HG02798 (cell line): ENCODE measurements around the gene ZKSCAN1.
"Not testable (repeated sequence)": the region's sequence is repeated elsewhere in the genome, so short reads cannot be mapped to it uniquely, and the experiment has no call there.

Experiments used
- ATAC-seq: cut with Tn5 transposase; IDR thresholded peaks from one replicate; pipeline ENCODE4 v1.9.1; 2021; ENCODE audit warnings: mild to moderate bottlenecking; ENCODE audit not compliant: unreplicated experiment, poor library complexity

Gene ZKSCAN1

DNA sequence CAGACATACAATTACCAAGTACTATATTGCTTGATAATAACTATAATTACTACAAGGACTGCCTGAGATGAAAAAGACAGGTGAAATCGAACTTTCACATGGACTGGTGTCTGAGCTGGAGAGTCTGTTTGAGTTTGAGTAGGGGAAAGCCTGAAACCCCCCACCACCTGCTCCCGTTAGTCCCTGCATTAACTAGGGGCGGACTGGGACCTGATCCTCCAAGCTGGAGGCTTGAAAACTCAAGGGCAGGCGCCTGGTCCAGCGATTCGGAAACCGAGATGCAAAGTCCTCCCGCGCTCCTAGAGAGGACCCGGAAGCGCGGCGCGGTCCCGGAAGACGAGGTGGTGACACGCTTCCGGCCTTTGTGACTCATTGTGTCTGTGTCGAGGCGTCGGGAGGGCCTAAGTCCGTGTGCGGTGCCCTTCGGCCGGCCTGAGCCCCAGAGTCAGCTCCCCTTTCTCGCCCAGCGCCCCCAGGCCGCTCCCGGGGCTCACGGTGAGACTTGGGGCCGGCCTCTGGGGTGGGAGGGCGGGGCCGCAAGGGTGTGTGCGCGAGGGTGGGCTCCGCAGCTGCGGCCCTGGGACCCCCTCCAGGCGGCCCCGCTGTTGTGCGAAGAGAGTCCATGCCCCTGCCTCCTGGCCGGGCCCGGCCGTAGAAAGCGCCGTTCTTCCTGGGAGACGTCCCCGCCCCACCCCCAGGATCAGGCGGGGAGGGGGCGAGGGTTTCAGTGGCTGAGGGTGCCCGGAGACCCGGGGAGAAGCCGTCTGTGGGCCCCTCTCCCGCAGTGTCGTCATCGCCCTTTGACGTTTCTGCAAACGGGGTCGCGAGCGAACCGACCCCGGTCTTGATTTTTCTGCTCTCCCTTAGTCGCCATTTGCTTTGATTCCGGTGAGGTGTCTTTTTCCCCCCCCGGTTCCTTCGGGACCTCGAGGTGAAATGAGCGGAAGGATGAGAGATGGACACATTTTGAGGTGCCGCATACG, at the start of gene ZKSCAN1:
Gene ZKSCAN1, plus strand, starts transcription at position 365 of the 983 bp plus-strand sequence. CDS start 7,911 bp downstream, outside the sequence.
- ATAC-seq = peak; percentile 95

DNA sequence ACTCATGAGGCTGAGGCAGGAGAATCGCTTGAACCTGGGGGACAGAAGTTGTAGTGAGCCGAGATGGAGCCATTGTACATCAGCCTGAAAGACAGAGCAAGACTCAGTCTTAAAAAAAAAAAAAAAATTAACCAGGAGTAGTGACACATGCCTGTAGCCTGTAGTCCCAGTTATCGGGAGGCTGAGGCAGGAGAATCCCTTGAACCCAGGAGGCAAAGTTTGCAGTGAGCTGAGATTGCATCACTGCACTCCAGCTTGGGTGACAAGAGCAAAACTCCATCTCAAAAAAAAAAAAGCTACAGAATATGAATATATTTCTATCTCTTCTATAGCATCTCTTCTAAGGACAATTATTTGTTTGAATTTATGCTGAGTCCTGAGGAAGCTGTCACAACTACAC, 46.1 kb upstream of the ZKSCAN1 start:
- no peak for ATAC-seq

DNA sequence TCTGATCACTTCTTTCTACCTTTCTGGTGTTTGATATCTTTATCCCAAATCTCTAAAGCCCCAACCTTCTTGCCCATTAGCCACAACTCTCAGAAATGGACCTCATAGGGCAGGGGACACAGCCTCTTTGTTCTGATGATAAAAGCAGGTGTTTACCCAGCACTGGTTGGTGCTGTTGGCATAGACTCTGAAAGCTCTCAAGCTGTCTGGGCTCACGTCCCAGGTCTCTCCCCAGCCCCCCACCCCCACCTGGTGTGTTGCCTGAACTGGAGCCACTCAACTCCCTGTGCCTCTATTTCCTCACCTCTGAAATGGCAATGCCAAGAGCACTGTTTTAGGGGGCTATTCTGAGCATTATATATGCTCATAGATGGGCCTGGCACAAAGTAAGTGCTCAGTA, 45.6 kb upstream of the ZKSCAN1 start:
- not testable (repeated sequence) for ATAC-seq

DNA sequence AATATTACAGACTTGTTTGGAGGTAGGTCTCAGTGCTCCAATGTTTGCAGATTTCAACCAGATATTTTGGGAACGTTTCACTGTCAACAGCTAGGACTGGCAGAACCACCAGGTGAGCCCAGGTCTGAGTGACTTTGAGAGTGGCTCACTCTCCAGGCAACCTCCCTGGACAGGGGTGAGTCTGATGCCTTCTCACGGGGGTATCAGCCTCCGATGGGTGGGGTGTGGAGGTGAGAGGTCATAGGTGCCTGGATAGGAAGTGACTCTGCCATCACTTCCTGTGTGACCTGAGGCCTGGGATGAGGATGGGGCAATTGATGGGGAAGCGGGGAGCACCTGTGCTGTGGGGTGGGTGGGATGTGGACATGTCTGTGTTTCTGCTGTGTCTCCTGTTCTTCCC, 44.2 kb upstream of the ZKSCAN1 start:
- no peak for ATAC-seq

DNA sequence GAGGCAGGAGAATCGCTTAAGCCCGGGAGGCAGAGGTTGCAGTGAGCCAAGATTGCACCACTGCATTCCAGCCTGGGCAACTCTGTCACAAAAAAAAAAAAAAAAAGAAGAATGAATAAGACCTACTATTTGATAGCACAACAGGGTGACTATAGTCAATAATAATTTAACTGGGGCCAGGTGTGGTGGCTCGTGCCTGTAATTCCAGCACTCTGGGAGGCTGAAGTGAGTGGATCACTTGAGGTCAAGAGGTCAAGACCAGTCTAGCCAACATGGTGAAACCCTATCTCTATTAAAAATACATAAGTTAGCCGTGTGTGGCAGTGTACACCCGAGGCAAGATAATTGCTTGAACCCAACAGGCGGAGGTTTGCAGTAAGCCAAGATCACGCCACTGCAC, 41.6 kb upstream of the ZKSCAN1 start:
- not testable (repeated sequence) for ATAC-seq

DNA sequence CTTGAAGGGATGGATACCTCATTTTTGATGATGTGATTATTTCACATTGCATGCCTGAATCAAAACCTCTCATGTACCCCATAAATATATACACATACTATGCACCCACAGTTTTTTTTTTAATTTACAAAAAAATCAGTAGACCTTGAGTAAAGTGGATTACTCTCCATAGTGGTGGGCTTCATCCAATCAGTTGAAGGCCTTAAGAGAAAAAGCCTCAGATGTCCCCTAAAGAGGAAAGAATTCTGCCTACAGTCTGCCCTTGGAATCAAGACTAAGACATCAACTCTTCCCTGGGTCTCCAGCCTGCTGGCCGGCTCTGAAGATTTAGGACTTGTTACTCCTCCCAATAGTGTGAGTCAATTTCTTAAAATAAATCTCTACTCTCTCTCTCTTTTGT, 40.7 kb upstream of the ZKSCAN1 start:
- ATAC-seq = no peak

DNA sequence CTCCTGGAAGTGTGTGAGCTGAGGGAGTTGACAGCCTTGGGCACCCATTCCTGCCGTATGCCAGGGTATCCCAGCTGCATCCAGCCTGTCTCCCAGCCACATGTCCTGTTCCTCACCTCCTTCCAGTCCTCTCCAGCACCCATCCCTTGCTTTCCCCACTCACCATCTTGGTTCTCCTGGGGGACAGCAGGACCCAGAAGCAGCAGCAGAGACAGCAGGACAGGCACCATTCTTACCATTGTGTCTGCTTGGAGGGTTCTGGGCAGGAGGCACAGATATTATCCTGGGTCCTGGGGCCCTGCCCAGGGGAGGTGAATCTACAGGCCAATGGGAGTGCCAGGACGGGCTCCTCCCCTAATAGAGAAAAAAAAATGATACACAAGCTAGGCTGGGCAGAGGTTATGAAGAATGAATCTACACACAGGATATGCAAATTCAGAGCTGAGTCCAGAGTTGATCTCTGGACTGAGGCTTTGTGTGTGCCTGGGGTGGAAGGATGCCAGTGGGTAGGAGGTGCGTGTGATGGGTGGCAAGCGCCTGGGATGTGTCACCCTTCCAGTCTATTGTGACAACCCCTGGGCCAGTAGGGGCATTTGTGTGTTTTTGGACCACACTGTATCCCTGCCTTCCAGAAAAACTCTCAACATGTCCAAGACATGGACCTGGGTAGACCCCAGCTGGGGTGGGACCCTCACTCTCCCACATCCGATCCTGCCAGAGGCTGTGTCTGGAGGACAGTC, 39.4 kb upstream of the ZKSCAN1 start, which contains the start of gene AZGP1:
Gene AZGP1, minus strand, starts transcription at position 250 of the 740 bp plus-strand sequence. Its CDS starts 11 bp downstream, at position 239.
- ATAC-seq = no peak

DNA sequence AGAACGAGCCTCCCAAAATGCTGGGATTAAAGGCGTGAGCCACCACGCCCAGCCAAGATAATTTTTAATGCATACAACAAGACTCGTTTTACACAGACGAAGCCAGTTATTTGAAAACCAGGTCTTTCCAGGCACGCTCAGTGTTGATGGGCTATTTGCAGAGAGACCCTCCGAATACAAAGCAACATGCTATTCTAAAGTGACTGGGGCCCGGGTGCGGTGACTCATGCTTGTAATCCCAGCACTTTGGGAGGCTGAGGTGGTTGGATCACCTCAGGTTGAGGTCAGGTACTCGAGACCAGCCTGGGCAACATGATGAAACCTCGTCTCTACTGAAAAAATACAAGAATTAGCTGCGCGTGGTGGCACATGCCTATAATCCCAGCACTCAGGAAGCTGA, 38.8 kb upstream of the ZKSCAN1 start:
- ATAC-seq = no peak

DNA sequence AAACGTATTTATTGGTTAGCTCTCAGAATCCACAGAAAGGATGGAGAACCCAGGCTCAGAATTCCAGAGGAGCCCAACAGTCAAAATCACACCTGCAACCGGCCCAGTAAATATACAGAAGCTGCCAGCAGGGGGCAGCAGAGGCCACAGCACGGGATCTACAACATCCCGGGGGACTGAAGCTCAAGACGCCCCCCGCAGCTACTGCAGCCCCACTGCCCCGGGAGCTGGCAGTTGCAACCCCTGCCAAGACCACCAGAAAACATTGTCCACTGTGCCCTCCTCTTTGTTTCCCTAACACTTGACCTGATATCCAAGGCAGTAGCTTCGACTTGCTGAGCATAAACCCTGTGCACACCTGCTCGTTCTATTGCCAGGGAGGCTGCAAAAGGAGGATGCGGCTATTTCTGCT, 35.6 kb upstream of the ZKSCAN1 start:
- peak; percentile 56 for ATAC-seq

DNA sequence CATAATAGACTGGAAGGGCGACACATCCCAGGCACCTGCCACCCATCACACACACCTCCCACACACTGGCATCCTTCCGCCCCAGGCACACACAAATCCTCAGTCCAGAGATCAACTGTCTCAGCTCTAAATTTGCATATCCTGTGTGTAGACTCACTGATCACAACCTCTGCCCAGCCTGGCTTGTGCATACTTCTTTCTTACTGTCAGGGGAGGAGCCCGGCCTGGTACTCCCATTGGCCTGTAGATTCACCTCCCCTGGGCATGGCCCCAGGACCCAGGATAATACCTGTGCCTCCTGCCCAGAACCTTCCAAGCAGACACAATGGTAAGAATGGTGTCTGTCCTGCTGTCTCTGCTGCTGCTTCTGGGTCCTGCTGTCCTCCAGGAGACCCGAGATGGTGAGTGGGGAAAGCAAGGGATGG, 34.9 kb upstream of the ZKSCAN1 start:
- peak; percentile 67 for ATAC-seq

DNA sequence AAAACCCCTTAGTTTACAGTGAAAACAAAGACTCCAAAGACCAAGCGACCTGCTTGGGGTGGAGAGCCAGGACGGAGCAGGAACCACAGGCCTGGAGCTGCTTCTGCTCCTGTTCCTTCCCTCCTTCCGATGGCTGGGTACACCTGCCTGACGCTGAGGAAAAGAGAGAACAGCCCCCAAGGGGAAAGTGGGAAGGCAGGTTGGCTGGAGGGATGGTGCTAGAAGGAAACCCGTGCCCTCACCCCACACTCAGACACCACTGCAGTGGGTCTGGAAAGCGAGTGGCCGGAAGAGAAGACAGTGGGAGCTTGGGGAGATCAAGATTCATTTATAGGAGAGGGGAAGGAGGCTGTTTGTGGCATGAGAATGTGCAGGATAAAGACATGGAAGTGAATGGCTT, 34.3 kb upstream of the ZKSCAN1 start:
- not testable (repeated sequence) for ATAC-seq

DNA sequence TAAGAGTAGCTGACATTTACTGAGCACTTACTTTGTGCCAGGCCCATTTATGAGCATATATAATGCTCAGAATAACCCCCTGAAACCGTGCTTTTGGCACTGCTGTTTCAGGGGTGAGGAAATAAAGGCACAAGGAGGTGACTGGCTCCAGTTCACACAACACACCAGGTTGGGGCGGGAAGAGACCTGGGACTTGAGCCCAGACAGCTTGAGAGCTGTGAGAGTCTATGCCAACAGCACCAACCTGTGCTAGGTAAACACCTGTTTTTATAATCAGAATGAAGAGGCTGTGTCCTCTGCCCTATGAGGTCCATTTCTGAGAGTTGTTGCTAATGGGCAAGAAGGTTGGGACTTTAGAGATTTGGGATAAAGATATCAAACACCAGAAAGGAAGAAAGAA, 30.8 kb upstream of the ZKSCAN1 start:
- no peak for ATAC-seq

DNA sequence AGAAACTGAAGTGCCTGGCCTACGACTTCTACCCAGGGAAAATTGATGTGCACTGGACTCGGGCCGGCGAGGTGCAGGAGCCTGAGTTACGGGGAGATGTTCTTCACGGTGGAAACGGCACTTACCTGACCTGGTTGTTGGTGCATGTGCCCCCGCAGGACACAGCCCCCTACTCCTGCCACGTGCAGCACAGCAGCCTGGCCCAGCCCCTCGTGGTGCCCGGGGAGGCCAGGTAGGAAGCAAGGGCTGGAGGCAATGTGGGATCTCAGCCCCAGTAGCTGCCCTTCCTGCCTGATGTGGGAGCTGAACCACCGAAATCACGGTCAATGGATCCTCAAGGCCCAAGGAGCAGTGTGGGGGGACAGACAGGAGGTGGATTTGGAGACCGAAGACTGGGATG, 28.1 kb upstream of the ZKSCAN1 start:
- ATAC-seq = not testable (repeated sequence)

DNA sequence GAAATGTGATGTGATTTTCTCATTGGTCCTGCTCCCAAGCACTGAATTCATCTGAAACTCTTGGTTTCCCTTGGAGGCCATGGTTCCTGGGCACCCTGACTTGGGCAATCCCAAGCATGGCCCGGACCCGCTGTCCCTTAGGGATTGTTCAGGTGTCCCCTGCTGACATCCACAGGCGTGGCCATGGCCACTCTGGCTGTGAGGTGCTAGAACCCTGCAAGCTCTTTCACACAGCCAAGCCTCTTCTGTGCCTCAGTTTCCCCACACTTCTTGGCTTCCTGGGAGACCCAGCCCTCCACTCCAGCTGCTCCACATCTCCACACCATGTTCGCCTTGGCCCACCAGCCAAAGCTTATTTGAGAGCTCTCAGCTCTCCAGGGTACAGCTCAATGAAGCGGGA, 27.6 kb upstream of the ZKSCAN1 start:
- ATAC-seq = no peak

DNA sequence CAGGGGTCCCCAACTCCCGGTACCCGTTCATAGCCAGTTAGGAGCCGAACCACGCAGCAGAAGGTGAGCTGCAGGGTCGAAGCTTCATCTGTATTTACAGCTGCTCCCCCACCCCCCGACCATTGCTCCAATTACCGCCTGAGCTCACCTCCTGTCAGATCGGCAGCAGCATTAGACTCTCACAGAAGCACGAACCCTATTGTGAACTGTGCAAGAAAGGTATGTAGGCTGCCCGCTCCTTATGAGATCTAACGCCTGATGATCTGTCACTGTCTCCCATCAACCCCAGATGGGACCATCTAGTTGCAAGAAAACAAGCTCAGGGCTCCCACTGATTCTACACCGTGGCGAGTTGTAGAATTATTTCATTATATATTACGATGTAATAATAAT, 24.9 kb upstream of the ZKSCAN1 start:
- ATAC-seq = no peak

DNA sequence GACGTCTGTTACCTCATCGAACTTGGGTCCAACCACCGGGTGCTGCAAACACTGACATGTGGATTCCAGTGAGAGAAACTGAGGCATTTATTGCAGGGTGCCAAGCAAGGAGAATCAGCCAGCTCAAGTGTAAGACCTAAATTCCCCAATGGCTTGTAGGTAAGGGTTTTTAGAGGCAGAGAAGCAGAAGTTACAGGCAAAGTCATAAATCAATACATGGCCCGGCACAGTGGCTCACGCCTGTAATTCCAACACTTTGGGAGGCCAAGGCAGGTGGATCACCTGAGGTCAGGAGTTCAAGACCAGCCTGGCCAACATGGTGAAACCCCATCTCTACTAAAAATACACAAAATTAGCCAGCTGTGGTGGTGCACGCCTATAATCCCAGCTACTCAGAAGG, 23.9 kb upstream of the ZKSCAN1 start:
- ATAC-seq = not testable (repeated sequence)

DNA sequence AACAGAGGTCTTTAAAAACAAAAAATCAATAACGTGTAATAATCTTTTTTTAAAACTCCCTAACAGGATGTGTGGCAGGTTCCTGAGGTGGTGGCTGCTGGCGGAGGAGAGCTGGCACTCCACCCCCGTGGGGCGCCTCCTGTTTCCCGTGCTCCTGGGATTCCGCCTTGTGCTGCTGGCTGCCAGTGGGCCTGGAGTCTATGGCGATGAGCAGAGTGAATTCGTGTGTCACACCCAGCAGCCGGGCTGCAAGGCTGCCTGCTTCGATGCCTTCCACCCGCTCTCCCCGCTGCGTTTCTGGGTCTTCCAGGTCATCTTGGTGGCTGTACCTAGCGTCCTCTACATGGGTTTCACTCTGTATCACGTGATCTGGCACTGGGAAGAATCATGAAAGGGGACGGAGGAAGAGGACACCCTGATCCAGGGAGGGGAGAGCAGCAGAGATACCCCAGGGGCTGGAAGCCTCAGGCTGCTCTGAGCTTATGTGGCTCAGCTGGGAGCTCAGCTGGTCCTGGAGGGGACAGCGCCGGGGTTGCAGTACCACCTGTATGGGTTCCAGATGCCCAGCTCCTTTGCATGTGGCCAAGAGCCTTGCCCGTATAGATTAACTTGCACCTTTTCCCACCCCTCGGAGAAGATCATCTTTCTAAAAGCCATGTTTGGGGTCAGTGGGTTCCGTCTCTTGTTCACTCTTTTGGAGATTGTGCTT, 22.9 kb upstream of the ZKSCAN1 start:
- ATAC-seq = no peak

DNA sequence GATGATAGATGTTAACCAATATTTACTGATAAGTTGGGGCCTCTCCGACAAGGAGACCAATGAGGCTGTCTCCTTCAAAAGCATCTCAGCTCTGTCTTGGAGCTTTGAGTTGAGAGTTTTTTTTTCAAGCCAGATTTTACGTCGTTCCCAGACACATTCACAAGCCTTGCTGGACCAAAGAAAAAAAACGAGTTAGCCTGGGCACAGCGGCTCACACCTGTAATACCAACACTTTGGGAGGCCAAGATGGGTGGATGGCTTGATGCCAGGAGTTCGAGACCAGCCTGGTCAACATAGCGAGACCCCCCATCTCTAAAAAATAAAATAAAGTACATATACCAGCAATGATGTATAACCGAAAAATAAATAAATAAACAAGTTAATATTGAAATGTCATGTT, 20.6 kb upstream of the ZKSCAN1 start:
- no peak for ATAC-seq

DNA sequence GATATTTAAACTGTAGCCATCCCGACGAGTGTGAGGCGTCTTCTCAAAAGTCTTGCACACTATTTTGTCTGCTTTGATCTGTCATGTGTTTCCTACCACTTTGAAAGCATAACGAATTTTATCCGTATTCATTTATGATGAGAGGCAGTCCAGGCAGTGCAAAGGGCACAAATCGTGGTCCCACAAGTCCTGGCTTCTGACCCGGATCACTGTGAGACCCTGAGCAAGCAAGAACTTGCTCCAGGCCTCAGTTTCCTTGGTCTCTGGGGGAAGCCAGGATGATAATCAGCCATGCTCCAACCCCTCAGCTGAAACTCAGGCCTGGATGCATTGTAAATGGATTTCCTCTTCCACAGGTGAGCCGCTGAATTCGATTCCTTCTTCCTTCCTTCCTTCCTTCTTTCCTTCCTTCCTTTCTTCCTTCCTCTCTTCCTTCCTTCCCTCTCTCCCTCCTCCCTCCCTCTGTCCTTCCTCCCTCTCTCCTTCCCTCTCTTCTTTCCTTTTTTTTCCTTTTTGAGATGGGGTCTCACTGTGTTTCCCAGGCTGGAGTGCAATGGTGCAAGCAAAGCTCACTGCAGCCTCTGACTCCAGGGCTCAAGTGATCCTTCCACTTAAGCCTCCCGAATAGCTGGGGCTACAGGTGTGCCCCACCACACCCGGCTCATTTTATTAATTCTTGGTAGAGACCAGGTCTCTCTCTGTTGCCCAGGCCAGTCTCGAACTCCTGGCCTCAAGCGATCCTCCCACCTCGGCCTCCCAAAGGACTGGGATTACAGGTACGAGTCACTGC, 18.4 kb upstream of the ZKSCAN1 start:
- no peak for ATAC-seq
